HG02642 (cell line): ENCODE measurements around the gene RAB44.

Experiments
- ATAC-seq: cut with Tn5 transposase; IDR thresholded peaks from one replicate; pipeline ENCODE4 v1.9.1; 2021; ENCODE audit warnings: mild to moderate bottlenecking; ENCODE audit not compliant: unreplicated experiment, poor library complexity

The RAB44 gene

DNA sequence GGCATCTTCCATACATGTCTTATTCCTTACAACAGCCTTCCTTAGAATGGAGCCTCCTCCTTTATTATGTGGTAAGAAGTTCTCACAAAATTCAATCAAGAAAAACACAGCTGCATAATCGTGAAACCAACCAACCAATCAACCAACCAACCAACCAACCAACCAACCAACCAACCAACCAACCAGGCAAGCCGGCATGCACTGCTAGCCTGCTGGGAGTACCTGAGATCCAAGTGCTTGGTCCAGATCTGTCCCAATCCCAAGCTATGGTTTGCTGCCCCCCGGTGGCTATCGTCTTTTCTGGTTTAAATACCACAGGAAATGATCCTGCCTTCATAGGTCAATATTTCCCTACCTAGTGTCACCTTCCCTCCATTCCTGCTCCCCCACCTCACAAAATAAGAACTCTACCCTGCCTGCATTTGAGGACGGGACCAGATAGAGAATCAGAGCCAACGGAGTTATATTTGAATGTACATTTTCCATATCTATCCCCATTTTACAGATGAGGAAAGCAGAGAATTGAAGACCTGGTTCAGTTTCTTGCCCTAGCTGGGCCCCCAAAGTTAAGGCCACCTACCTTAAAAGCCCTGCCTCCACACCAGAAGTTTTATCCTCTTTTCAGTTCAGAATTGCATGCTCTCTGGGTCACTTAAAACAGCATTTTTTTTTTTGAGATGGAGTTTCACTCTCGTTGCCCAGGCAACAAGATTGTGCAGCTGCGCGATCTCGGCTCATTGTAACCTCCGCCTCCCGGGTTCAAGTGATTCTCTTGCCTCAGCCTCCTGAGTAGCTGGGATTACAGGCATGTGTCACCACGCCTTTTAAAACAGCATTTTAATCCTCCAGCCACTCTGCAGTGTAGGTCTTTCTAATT is 27.1 kb downstream of the RAB44 start:
- ATAC-seq, result no peak

DNA sequence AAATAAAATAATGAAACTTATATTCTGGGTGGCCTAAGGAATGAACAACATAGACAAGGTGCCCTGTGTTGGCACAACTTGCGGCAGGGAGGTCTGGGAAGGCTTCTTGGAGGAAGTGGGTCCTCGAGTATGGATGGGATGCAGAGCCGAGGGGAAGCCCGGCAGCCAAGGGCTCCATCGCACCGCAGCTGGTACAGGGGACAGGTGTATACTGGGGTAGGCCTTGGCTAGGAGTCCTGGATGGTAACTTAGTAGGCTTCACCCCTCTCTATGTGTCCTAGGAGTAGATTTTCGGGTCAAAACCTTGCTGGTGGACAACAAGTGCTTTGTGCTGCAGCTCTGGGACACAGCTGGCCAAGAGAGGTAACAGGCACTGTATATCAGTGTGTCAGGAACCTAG is 28.0 kb downstream of the RAB44 start:
- ATAC-seq, result no peak

DNA sequence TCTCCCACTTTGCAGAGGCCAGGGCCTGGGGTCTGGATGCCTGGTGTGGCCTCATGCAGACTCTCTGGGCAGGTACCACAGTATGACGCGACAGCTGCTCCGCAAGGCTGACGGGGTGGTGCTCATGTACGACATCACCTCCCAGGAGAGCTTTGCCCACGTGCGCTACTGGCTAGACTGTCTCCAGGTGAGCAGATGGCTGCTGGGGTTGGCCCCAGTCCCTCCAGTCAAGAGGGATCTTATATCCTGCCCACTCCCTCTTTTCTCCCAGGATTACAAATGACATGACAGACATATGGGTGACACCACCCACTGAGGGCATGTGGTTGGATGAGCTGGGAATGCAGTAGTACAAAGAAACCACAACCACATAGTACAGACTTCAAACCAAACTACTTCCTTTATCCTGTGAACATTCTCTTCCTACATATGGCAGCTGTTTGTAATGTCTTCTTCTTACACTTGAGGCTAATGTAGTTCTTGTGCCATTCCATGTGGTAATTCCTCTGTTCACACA is 29.9 kb downstream of the RAB44 start:
- ATAC-seq, result no peak

DNA sequence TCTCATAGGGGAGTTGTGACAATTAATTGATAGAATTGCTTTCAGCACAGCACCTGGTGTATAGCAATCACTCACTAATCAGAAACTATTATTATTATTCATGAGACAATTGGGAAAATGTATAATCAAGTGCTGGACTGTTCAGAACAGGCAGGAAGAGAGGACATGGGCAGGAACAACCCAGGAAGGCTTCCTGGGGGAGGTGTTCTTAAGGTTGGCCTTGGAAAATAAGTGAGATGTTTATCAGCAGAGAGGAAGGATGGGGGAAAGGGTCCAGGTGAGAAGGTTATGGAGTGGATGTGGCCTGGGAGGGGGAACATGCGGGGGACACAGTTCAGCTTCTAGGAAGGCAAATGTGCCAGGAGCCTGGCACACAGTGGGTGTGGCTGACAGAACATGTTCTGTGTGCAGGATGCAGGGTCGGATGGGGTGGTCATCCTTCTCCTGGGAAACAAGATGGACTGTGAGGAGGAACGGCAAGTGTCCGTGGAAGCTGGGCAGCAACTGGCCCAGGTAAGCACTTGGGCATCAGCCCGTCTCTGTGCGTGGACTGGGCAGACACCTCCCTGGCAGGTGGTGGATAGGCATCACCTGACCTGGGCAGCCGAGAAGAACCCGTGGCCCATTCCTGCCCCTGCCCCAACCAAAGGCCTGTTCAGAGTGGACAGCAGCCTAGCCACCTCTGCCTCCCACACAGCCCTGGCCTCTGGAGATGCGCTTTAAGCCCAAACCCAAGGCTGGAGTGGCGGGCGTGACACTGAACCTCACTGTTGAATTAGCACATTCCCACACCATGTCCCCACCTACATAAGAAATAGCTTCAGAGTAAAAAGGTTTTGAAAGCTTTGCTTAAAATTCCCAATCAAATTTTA is 30.9 kb downstream of the RAB44 start:
- no peak for ATAC-seq

DNA sequence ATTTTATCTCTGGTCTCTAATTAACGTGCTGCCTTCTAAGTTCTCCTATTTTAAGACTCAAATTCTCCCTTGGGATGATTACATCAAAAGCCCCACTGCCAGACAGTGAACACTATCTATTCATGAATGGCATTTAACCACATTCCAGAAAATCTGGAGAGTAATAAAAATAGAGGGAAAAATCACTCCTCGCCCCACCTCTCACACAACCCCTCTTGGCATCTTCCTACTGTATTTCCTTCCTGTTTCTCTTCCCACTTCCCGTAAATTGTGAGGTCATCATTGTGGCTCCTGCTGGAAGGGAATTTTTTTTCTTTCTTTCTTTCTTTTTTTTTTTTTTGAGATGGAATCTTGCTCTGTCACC is 31.5 kb downstream of the RAB44 start:
- no peak for ATAC-seq

DNA sequence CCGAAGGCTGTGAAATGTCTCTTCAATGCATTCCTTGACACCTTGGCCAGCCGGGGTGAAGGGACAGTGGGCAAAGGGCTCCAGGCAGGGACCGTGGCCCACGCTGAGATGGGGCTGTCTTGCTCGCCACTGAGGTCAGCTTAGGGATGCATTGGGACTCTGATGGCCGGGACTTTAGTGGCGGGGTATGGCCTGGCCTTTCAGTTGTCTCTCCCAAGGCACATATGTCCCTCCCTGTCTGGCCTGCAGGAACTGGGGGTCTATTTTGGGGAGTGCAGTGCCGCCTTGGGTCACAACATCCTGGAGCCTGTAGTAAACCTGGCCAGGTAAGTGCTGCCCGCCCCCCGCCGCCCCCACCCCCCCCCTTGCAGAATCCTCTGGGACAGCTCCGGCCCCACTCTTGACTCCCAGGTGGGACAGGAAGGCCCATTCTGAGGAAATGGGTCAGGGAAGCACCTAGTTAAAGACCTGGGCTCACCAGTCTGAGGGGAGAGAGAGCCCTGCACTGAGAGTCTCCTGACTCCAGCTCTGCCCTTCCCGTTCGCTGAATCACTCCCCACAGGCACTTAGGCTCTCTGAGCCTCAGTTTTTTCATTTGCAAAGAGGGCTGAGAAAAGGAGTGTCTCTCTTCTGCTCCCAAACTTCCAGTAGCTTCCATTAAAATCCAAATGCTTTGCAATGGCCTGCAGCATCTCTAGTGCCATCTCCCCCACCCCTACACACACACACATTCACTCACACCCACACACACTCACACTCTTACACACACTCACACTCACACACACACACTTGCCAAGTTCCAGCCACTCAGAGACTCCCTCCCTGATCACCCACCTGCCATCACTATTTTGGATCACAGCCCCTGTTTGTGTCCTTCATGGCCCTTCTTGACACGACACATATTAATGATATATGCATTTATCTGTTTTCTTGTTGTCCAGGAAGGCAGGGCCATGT is 33.1 kb downstream of the RAB44 start:
- no peak for ATAC-seq

DNA sequence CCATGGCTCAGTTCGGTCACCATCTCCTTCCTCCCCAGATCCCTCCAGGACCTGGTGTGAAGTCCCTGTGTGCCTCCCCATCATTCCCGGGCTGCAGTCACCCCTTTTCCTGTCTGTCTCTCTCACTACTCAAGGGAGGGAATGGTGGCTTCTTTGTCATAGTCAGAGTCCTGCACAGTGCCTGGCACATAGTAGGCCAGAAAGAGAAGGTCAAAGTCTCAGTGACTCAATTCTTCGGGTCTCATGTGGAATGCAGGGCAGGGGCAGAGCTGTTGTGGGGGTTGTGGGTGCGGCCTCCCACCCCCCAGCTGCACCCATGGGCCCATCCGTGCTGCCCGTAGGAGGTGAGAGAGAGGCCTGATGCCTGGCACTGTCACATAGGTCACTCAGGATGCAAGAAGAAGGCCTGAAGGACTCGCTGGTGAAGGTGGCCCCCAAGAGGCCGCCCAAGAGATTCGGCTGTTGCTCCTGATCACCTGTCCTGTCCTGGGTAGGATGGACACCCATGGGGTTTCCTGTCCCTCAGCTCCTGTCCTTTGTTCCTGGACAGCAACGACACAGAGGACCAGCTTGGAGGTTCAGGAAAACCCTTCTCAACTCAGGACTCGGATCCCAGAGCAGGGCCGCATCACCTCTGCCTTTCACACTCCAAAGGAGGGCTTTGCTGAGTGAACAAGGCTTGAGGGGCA is 34.1 kb downstream of the RAB44 start:
- no peak for ATAC-seq

DNA sequence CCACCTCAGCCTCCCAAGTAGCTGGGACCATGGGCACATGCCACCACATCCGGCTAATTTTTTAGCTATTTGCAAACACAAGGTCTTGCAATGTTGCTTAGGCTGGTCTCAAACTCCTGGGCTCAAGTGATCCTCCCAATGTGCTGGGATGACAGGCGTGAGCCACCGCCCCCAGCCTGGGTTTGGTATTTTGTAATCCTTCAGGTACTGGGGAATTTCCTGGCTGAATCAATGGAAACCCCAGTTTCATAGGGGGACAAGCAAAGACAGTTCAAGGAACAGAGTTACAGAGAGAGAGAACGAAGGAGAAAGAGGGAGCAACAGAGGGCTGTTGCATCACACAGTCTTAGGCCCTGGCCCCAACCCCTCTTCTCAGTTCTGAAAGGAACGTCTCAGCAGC is 35.7 kb downstream of the RAB44 start:
- ATAC-seq, result no peak

DNA sequence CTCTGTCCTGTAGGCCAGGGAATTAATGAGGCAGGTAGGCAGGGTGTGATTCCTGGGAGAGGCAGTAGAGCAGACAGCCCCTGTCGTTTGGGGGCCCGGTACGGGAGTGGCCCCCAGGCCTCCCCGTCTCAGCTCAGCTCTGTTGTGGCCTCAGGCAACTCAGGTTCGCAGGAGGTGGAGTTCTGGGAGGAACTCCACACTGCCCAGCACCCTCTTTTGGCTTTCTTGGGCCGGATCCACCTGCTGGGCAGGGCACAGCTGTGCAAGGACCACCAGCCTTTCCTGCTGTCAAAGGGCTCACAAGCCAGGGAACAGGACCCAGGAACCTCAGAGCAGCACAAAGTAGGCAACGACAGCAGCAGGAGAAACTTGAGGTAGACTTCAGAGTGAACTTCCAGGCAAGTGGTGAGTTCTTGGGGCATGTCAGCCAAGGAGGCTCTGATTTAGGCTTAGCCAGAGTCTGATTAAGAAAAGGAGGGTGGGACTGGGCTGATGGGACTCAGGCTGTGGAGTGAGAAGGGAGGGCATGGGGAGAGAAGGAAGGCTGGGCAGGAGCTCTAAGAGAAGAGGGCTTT is 36.9 kb downstream of the RAB44 start:
- no peak for ATAC-seq

DNA sequence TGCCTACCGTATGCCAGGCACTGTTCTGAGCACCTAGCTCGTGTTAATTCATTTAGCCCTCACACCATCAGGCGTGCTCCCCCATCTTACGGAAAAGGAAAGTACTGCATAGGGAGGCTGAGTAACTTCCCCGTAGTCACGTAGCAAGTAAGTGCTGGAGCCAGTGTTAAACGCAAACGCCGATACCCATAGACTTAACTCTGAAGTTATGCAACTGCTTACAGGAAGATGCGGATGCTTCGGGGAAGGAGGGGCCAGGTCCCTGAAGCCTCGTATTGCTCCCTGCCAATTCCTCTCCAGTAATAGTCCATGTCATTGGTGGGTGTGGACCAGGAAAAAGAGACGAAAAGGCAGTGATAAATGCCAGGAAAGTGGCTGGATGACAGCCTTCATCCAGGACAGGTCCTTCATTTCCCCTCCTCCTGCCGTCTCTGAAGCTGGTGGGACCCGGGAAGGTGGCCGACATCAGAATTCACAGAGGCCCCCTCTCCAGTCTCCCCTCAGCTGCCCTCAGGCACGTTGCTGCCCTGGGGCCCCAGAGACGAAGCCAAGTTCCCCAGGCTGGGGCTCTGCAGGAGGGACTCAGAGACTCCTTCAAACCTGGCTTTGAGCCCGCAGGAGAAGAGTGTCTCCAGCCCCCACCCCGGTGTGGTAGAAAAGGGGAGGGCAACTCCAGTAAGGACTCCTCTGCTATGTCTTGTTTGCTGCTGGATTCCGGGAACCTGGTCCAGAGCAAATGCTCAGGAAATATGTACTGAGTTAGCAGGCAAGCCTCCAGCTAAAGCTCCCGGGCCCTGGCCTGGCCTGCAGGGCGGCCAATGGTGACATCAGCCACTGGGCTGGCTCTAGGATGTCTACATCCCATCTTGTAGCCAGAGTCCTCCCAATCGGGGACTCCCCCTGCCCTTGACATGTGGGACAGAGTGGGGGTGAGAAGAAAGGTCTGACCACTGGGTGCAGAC is 37.8 kb downstream of the RAB44 start:
- no peak for ATAC-seq

DNA sequence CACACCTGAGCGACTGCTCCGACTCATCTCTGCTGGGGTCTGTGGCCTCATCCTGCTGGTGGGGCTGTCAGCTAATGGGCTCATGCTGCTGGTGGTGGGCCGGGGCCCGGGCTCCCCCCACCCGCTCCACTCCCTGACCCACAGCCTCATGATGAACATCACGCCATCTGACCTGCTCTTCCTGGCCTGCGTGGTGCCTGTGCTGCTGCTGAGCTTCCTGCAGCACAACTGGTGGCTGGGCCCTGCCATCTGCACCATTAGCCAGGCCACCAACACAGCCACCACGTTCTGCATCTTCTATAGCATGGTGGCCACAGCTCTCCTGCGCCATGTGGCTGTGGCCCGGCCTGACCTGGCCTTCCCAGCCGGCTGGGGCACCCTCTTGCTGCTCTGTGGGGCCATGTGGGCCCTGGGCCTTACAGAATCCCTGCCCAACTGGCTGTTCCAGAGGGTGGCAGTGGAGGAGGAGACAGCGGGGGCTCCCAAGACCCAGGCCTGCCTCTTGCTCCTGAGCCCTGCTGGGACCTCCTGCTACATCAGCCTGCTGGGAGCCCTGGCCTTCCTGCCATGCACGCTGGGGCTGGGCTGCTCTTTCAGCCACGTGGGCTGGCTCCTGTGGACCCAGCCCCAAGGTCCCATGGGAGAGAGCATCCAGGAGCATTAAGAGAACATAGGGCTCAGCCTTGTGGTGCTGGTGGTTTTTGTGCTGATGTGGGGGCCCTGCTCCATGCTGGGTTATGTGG is 39.6 kb downstream of the RAB44 start:
- ATAC-seq, result no peak

DNA sequence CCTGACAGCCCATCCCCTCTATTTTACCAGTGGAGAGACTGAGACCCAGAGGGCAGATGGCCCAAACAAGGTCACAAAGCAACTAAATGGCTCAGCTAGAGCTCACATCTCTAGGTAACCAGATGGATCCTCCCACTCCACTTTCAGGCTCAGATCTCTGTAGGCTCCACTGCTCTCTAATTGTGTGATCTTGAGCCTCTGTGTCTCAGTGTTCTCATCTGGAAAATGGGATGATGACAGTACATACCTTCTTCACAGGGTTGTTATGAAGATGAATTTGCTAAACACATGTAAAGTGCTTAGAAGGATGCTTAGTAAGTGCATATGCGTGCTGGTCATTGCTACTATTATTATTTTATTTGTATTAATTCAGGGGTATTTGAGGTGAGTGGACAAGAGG is 40.5 kb downstream of the RAB44 start:
- no peak for ATAC-seq

DNA sequence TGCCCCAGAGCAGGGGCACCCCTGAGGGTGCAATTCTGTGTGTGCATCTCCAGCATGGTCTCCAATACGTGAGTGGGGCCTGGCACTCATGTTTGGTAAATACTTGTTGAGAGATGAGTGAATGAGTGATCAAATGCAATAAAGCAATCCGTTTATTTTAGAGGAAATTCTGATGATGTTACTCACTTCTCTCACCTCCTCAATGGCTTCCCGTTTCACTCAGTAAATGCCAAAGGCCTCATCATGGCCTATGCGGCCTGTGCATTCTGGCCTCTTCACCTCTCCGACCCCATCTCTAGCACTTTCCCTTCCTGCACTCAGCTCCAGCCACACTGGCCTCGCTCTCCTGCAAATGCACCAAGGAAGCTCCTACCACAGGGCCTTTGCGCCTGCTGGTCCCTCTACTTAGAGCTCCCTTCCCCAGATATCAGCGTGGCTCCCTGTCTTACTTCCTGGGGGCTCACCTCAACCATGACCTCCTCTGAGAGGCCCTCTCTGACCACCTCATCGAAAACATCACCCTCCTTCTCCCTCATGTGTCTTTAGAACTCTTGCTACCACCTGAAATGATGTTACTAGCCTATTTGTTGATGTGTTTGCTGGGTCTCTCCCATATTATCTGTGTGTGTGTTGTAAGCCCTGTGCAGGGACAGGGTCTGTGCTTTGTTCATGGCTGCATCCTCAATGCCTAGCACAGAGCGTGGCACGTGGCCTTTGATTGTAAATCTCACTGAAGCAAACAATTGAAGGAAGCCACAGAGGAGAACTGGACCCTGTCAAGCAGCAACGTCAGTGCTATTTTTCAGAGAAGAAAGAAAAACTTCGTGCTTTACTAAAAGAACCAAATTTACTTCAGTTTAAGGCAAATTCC is 42.6 kb downstream of the RAB44 start:
- ATAC-seq, result no peak

DNA sequence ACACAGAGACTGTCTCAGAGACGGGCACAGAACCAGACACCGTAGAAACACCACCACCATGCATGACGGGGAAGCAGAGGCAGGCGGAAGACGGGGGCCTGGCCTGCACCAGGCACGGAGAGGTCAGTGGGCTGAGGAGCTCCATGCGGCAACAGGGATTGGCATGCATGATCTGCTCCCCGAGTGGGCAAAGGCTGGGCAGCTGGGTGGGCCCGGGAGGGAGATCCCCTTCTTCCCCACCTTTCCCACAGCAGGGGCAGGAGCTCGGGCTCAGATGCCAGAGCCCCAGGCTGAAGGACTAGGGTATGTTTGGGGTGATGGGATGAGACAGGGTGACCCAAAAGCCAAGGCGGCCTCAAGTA is 43.2 kb downstream of the RAB44 start:
- ATAC-seq, result no peak

DNA sequence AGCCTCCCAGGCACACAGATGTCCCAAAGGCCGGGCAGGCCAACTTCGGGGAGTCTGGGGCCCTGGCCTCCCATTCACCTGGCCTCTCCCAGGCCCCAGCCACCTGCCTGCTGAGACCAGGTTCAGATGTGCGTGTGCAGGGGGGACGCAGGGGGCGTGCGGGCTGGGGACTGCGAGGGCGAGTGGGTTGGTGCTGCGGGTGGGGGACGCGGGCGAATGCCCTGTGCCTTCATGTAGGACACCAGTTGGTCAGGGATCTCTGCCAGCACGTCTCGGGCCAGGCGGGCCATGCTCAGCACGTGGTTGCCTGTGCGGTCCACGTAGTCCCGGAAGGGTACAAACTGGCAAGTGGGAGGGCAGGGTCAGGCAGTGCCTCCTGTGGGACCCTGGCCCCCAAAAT is 44.5 kb downstream of the RAB44 start:
- no peak for ATAC-seq

DNA sequence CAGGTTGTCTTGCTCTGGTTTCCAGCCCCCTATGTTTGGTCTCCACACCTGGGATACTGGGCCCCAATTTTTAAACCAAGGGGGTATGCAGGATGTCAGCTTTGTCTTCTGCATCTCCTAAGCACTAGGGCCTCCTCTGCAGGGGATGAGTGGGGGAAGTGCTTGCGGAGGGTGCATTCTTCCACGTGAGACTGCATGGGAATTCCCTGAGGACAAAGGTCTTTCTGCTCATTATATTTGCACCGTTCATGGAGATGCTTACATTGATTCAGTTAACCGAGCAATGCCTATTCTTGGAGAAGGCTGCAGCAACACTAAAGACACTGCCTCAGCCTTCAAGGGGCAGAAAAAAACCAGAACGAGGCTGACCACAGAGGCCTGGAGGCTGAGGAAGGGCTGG is 45.4 kb downstream of the RAB44 start:
- no peak for ATAC-seq
